ENCODE measurements around the gene TRIOBP. TPM values are rescaled to one million over a fixed set of nuclear protein-coding genes. Genes with fewer than 3 reads are reported as not detected.

TRIOBP gene
- total RNA-seq, 1 donor from 2014 or later = 40.3 TPM

DNA sequence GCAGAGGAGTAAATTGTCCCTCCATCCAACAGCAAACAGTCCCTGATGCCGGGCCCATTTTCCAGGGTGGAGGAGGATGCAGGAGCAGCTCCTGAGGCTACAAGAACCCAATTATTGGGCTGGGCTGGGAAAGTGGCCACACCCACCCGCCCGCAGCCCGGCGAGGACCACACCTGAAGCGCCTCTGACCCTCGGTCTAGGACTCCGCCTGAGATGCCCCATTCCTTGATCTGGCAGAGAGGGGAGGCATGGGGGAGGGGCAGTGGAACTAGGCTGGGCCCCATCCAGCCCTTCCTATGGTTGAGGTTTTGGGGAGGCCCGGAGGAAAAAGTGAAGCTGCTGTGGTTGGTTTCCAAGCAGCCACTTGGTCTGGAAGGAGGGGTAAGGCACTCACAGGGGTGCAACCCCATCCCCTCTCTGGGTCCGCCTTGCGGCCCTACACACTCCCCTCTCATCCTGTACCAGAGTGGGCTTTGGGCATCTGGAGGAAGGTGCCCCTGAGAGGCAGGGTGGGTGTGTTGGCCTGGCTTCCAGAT lies 23.9 kb upstream of the TRIOBP start:
- Histone ChIP-seq H3K36me3 (ENCODE audit: control insufficient read depth, insufficient read depth, low read length) (no peaks in the 10 kb centered on the region), H3K27me3 (ENCODE audit: control insufficient read depth, insufficient read depth, low read length) (no peaks in the 10 kb centered on the region), H3K4me3 (ENCODE audit: low read depth, low read length) (no peak overlapping the region)
- DNase-seq (ENCODE audit: low read depth) (no peak), FAIRE-seq (no peak)
- TF ChIP-seq, protein P1, sequence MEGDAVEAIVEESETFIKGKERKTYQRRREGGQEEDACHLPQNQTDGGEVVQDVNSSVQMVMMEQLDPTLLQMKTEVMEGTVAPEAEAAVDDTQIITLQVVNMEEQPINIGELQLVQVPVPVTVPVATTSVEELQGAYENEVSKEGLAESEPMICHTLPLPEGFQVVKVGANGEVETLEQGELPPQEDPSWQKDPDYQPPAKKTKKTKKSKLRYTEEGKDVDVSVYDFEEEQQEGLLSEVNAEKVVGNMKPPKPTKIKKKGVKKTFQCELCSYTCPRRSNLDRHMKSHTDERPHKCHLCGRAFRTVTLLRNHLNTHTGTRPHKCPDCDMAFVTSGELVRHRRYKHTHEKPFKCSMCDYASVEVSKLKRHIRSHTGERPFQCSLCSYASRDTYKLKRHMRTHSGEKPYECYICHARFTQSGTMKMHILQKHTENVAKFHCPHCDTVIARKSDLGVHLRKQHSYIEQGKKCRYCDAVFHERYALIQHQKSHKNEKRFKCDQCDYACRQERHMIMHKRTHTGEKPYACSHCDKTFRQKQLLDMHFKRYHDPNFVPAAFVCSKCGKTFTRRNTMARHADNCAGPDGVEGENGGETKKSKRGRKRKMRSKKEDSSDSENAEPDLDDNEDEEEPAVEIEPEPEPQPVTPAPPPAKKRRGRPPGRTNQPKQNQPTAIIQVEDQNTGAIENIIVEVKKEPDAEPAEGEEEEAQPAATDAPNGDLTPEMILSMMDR (IDR thresholded peaks at IDR 0.05; ENCODE audit: insufficient read depth, low read length, severe bottlenecking) = no peak

DNA sequence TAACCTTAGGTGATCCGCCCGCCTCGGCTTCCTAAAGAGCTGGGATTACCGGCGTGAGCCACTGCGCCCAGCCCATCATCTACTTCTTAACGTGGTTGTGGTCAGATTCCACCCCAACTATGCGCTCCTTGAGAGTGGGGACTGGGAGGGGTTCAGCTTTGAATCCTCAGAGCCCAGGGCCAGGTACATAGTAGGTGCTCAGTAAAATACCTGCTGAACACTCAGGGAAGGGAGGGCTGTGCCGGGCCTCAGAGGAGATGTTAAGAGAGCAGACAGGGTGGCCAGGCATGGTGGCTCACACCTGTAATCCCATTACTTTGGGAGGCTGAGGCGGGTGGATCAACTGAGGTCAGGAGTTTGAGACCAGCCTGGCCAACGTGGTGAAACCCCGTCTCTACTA lies 22.6 kb upstream of the TRIOBP start:
- no peak for DNase-seq (ENCODE audit: low read depth)
- TF ChIP-seq, protein P1 (IDR thresholded peaks at IDR 0.05; ENCODE audit: insufficient read depth, low read length, severe bottlenecking) = no peak
- Histone ChIP-seq H3K27me3 (ENCODE audit: control insufficient read depth, insufficient read depth, low read length) (no peaks in the 10 kb centered on the region), H3K36me3 (ENCODE audit: control insufficient read depth, insufficient read depth, low read length) (peaks cover 4% of the 10 kb centered on the region), H3K4me3 (ENCODE audit: low read depth, low read length) (no peak overlapping the region)
- FAIRE-seq = no peak

DNA sequence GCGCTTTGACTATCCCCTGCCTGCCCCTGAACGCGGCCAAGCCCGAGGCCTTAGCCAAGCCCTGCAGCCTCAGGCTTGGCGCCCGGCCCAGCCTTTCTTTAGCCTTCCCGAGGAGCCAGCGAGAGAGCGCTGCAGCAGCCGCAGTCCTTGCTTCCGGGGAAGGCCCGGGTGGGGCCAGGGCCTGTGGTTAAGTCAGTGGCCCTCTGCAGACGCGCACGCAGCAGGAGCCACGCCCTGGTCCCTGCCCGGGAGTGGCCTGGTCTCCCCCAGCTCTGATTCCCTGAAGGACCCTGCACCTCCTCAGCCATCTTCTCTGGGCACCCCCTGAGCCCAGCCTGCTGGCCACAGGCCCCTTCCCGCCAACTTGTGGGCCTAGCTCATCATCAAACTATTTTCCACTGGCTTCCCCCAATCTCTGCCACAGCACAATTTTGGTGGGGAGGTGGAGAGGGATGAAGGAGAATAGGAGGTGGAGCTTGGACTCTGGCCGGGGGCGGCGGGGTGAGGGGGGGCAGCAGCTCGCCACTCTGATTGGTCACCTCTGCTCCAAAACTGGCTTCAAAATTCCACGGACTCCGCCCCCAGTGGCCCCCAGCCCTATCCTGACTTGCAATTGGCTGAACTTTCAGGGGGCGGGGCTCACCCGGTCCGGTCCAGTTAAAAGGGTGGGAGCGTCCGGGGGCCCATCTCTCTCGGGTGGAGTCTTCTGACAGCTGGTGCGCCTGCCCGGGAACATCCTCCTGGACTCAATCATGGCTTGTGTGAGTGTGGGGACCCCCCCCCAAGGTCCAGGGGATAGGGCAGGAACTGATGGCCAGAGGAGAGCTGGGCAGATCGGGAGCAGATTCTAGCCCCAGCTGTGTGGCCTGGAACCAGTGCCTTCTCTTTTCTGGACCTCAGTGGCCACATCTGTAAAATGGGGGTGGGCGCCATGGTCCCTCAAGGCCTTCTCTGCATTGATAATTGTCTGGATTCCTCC lies 21.6 kb upstream of the TRIOBP start, which contains the start of gene LGALS1:
LGALS1 (plus strand) TSS at position 686 of the 979 bp plus-strand sequence; CDS start at position 753, 67 bp downstream.
- FAIRE-seq = no peak
- TF ChIP-seq, protein P1 (IDR thresholded peaks at IDR 0.05; ENCODE audit: insufficient read depth, low read length, severe bottlenecking) = peak; percentile 10
- H3K36me3 ChIP-seq (ENCODE audit: control insufficient read depth, insufficient read depth, low read length) = peaks cover 7% of the 10 kb centered on the region
- H3K4me3 ChIP-seq (ENCODE audit: low read depth, low read length) = peak within 1 kb of the TSS; percentile 45
- H3K27me3 ChIP-seq (ENCODE audit: control insufficient read depth, insufficient read depth, low read length) = no peaks in the 10 kb centered on the region
- peak; percentile 84 for DNase-seq (ENCODE audit: low read depth)

DNA sequence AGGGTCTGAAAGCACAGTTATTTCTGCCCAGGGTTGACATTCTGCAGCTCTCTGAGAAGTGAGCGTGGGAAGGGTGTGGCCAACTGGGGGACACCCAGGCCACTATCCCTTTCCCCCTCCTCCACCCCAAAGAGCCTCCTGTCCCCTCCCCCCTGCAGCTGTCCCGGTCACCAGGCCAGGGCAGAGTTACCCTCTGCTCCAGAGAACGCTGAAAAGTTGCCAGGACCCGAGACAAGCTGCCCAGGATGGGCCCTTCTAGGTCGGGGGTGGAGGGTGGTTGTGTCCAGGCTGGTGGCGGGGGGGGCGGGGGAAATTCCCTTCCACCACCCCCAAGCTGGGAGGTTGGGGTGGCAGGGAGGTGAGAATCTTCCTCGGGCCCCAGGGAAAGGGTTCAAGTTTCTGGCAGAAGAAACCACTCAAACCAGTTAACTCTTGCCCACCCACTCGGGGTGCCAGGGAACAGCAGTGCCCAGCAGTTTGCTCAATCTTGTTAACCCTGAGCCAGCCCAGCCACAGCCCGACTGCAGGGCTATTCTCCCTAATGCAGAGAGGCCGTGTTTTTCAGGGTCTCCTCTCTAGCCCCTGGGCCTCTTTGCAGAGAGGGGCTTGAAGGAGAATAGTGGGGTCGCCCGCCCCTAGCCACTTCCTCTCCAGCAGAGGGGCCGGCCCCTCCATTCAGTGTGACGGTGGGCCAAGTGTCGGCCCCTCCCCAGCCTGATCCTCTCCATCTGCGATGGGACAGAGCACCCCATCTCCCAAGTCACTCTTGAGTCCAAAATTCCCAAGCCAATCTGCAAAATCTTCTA lies 20.7 kb upstream of the TRIOBP start:
- no peak for DNase-seq (ENCODE audit: low read depth)

More for the DNA sequence above, 20.7 kb upstream of the TRIOBP start:
- Histone ChIP-seq H3K27me3 (ENCODE audit: control insufficient read depth, insufficient read depth, low read length) (no peaks in the 10 kb centered on the region), H3K36me3 (ENCODE audit: control insufficient read depth, insufficient read depth, low read length) (peaks cover 7% of the 10 kb centered on the region), H3K4me3 (ENCODE audit: low read depth, low read length) (peak overlapping the region; percentile 45)
- TF ChIP-seq, protein P1 (IDR thresholded peaks at IDR 0.05; ENCODE audit: insufficient read depth, low read length, severe bottlenecking) = no peak
- no peak for FAIRE-seq

Data from bronchial epithelial cell (primary cell).